HG03520 (cell line): Measurements from ENCODE around the gene SPRYD3.

Experiments used
- ATAC-seq: cut with Tn5 transposase; IDR thresholded peaks from one replicate; pipeline ENCODE4 v1.9.1; 2021; ENCODE audit warnings: mild to moderate bottlenecking, moderate library complexity; ENCODE audit not compliant: unreplicated experiment

The SPRYD3 gene

DNA sequence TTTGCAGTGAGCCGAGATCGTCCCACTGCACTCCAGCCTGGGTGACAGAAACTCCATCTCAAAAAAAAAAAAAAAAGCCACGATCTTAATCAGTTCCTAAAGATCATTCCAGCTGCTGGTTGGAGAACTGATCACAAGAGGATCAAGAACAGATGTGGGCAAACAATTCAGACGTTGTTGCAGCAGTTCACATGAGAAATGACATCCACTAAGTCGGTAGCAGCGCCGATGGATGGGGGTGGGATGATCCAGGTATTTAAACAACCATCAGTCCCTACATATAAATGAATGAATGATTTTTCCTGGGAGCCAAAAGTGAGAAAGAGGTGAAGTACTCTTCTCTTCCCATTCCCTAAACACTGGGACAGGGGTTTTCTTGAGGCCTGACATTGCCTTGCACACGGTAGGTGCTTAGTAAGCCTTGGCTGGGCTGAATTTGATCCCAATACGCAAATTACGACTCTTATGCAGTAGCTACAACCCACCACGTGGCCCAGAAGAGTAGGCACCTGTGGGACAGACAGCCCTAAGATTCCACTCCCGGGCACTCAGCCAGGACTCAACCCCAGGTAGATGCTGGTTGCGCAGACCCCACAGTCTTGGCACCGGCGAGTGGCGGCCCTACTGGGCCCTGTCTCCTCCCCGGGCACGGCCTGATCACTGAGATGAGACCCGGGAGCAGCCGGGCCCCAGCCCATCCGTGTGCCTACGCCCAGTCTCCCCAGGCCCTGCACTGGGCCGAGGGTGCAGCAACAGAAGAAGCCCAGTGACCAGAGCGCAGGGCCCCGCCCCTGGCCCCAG, 565 bp downstream of the SPRYD3 start:
- no peak for ATAC-seq

DNA sequence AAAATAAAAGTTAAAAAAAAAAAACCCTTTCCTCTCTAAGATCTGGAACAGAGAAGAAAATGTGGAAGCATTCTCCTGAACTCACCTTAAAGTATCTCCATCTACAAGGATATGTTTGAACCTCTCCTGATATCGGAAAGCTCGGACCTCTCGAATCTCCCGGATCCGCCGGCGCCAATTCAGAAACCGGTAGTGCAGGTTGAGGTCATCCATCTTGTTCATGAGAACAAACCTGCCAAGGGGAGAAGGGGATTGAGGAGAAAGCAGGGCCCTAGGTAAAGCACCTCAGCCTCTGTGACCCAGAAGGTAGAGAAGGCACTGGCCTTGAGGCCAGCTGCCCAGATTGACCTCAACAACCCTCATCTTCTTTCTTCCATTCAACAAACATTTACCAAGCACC, 2.2 kb downstream of the SPRYD3 start:
- ATAC-seq = no peak

DNA sequence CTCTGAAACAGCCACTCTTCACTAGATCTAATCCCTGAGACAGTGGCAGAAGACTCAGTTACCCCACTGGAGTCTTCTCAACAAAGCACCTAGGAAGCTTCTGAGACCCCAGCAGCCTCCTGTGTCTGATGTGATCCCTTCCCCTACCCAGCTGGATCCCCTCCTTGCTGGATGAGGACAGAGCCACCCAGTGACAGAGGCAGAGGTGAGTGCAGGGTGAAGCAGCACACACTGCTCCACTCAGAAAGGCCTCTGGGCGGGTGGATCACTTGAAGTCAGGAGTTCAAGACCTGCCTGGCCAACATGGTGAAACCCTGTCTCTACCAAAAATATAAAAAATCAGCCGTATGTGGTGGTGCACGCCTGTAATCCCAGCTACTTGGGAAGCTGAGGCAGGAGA, 2.7 kb downstream of the SPRYD3 start:
- no peak for ATAC-seq

DNA sequence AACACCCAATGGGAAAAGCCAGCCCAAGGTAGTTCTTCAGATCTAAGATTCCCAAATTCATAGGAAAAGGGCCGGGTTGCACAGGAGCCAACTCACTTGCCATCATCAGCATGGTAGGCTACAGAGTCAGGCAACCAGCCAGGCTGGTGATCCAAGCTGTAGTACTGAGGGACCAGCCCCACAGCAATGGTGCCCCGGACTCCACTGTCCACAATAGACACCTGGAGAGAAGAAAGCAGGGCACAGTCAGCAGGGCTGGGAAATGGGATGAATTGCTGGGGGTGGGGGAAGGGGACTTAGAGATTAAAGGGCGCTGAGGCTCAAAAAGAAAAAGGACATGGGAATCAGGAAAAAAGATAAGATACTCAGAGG, 4.2 kb downstream of the SPRYD3 start:
- no peak for ATAC-seq

DNA sequence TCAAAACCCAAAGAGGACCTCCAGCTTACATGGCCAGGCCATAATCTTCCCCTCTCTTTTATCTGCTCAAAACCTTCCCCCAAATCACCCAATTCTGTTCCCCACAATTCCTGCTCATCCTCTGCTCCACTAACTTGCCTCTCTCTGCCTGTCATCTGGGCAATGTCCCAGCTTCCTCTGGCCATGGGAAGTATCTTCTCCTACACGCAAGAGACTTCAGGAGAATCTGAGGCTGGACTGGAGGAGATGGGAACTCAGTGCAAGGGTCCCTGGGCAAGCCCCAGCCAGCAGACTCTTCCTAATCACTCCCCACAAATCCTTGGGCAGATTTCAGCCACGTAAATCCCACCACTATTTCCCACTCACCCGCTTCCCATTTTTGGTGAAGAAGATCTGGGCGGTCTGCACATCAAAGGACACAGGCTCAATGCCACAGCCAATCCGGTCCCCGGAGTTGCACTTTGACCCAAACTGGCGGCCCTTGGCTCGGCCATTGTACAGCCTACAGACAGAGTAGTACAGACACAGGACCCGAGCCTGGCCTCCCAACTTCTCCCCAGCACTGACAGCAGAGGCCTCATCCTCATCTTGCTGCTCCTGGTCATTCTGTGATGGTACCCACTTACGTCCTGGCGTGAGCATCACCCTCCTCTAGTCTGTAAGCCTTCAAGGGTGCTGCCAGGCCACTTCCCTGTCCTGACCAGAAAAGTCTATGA, 4.7 kb downstream of the SPRYD3 start:
- no peak for ATAC-seq

DNA sequence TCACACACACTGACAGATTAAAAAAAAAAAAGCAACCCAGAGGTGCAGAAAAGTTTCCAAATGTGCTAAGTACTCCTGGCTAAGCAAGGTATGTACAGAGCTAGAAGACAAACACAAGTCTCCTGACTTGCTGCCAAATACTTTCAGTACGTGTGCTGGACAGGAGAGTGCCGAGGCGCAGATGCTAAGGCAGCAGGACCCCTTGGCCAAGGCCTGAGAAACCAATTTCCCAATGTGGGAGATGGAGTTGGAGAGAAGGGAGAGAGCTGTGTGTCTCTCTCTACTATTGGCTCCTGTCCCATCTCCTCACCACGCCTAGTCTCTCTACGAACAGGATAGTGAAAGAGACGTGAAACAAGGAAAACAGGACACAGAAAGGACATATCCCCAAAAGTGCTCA, 5.3 kb downstream of the SPRYD3 start:
- no peak for ATAC-seq

DNA sequence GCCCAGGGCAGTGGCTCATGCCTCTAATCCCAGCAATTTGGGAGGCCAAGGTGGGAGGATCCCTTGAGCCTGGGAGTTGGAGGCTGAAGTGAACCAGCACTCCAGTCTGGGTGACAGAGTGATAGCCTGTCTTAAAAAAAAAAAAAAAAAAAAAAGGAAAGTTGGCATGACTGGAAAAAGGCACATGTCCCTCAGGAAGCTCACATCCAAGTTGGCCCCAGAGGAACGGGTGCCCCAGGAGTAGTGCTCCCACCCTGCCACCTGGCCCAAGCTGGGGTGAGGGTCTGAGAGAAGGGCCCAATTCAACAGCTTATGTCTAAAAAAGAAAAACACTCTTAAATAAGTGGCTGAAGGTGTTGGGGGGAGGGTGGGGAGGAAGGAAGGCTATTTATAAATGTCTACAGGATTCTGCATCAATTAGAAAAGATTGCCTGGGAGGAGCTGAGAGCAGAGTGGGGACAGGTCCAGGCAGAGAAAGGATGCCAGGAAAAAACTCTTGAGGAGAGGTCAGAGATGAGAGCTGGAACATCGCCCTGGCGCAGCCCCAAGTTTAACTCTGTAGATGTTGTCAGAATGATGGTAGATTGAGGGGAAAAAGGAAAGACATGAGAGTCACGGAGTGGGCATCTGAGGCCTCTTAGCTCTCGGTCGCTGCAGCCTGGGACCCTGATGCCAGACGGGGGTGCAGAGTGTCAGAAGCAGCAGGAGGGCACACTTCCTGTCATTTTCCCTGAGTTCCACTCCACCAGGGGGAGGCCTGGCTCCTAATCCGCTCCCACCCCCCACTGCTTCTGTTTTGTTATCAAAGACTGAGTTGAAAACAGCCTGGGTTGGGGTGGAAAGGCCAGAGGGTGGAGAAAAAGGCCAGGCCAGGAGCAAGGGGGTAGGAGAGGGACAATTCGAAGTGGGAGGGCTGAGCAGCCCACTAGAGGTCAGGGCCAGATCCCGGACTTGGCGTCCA, 7.3 kb downstream of the SPRYD3 start:
- ATAC-seq = no peak

DNA sequence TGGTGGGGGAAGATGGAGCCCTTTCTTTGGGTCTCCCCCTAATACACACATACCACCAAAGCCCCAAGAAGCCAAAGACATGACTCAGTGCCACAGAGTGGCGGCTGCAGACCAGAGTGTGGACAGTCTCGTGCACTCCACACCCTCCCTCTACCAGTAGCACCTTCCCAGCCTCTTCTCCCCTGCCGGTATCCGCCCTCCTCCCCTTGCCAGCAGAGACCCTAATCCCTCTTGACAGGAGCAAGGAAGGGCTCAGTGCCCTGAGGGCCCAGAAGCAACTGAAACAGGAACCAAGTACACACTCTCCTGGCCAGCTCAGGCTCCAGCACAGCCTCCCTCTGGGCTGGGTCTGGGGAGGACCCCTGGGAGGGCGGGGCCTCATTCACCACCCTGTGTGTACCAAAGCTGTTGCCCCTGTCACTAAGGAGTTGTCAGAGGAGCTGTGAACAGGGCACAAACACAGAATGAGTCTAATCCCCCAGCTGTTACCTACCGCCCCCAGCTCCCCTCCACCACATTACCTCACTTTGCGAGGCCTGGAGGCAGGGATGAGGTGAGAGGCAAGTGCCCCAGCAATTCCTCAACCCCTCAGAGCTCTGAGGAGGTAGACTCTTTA, 8.2 kb downstream of the SPRYD3 start:
- no peak for ATAC-seq

DNA sequence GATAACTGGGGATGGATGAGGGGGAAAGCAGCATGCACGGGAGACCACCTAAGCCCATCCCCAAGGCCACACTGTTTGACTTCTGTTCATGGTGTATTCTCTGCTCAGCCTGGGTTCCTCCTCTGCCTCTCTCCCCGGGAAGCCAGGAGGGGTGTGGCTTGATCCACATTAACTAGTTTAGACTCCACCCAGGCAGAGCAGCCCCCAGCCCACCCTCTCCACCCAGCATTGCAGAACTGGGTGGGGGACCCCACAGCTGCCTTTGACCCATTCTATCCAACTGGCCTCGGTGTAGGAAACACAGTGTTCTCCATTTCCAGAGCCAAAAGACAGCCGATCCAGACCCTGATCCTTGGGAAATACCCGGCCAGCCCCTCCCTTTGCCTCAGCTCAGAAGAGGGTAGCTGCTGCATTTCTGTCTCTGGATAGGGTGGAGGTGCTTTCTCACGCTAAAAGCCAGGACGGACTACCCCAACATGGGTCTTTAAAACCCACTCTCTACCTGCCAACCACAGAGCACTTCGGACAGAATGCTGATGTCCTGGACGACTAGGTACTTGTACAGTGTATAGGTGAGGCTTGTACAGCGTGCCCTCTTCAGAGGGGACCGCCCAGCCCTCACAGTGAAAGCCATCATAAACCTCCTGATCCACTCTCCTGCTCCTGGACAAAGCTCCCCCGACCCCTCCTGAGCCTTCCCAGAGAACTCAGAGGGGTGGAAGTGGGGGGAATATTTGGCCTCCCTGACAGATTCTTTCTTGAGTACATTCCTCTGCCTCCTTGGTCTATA, 9.4 kb downstream of the SPRYD3 start:
- no peak for ATAC-seq

DNA sequence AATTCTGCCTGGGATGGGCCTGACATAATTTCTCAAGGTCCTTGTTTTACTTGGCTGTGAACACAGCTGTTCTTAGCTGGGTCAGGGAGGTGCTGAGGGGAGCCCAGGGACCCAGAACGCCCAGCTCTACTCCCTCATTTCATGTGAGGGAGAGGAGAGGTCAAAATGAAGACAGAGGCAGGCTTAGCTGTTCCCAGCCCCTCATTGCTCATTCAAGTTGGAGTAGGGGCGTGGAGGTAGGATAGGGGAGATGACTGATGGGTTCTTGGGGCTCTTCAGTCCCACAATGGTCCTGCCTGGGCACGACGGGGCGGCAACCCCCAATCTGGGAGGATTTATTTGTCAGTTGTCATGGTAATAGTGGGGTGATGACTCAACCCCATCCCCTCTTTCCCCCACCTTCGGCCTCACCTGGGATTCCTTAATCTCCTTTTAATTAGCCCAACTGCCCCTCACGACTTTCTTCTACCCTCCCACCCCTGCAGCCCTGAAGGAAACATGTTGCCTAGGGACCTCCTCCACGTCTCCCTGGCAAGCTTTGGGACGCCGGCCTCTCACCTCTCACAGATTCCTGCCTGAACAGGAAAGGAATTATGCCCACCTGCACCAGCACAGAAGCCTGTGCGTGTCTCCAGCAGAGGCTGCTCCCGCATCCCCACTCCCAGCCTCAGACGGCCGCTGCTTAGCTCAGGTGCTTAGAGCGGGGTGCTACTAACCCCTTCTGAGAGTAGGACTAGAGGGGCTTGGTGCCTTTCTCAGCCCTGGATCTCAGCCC, 10.2 kb downstream of the SPRYD3 start:
- ATAC-seq = no peak

DNA sequence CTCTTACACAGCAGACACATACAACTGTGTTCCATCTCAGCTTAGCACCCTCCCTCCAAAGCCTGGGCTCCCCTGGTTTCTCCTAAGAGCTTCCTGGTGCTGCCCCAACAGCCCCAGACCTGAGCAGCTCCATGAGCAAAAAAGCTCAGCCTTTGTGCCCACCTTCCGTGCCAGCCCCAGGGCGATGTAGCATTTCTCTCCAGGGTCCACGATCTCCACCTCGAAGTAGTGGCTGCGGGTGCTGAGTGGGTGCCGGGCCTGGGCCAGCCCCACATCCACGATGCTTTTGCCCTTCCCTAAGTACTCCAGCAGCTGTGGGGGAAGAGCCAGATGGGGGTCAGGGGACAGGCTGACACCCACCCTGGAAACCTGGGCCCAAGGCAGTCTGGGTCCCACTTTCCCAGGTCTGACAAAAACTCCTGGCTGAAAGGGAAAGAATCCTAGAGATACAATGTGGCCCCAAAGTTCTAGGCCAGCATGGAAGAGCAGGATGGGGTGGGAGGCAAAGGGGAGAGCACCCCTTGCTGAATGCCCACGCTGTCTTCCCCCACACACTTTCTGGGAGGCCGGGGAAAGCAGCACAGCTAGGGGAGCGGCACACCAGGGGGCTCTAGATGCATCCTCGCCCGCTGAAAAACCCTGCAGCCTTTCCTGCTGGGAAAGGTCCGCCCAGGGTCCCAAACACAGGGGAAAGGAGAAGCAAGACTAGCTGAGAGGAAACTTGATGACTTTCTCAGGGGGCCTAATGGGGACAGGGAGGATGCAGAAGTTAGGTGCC, 11.0 kb downstream of the SPRYD3 start:
- no peak for ATAC-seq

DNA sequence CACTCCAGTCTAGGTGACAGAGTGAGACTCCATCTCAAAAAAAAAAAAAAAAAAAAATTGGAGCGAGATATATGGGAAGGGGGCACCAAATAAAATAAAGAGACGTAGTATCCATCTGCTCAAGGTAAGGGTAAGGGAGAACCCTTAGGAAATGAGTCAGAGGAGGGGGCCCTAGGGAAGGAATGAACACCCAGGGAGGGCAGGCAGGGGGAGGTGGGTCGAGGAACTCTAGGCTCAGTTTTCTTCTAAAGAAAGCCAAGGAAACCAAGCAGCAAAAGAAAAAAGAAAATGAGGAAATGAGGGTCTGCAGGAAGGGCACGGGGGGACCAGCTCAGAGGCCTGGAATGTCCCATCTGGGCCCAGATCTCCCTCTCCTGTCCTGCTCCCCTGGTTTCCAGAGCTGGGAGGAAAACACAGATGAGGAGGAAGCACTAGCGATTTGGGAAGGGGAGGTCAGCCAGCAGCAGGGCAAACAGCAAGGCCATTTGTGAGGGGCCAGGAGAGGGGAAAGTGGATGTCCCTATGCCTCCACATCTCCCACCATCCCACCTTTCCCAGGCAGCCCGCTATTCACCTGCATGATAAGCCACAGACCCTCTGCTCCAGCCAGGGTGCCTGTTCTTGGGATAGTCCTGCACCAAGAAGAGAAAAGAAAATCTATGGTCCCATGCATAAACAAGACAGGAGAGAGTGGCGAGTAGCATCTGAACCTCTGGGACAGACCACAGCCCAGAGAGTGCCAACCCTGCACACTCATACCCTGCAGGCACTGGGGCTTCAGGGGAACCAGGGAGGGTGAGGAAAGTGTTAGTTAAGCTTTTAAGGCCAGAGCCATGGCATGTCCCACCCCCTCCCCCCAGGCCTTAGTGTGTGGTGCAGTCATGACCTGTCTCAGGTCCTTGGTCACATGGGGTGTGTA, 11.9 kb downstream of the SPRYD3 start:
- ATAC-seq = no peak

DNA sequence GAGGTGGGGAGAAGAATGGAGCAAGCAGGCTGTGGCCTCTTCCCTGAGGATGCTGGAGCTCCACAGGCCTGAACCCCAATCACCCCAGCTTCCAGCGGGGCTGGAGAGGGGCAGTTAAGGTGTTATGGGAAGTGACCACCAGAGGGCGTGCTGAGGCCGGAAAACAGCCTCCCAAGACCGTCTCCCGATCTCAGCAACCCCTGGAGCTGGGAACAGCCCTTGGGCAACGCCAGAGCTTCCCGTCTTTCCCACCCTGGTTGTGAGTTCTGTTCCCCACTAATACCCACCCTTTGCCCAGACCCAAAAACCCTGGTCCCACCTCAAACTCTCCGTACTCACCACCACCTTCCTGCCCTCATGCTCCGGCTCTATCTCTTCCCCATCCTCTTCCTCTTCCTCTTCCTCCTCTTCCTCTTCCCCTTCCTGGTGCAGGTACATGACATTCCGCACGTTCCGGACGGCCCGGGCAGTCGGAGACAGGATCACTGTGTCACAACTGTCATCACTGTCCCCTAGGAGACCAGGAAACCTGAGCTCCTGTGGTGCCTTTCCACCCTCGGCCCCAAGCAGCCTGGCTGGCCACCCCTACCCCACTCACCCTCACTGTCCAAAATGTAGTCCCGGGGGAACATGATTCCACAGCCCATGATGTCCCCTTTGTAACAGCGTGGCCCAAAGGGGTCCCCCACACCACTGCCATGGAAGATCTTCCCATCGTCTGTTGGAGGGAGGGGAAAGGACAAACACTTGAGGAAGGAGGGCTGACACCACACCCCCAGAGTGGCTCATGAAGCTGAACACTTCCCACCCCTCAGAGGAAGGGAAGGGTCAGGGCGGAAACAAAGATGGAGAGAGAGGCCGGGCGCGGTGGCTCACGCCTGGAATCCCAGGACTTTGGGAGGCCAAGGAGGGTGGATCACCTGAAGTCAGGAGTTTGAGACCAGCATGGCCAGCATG, 12.9 kb downstream of the SPRYD3 start:
- no peak for ATAC-seq

DNA sequence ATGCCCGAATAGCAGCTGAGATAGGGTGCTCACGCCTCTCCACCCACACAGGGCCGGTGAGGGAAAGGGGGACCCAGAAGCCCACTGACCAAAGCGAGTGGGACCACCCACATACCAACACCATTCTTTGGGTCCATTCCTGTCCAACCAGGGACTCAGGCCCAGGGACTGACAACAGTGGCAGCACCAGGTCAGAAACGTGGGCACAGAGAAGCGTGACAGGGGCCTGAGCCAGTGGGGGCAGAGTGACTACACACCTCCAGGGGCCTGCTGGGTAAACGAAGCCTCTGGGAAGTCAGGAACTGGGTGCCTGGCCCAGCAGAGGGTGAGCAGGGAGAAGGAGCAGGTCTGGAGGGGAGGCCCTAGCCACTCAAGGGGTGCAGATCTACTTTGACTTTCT, 13.7 kb downstream of the SPRYD3 start:
- no peak for ATAC-seq

DNA sequence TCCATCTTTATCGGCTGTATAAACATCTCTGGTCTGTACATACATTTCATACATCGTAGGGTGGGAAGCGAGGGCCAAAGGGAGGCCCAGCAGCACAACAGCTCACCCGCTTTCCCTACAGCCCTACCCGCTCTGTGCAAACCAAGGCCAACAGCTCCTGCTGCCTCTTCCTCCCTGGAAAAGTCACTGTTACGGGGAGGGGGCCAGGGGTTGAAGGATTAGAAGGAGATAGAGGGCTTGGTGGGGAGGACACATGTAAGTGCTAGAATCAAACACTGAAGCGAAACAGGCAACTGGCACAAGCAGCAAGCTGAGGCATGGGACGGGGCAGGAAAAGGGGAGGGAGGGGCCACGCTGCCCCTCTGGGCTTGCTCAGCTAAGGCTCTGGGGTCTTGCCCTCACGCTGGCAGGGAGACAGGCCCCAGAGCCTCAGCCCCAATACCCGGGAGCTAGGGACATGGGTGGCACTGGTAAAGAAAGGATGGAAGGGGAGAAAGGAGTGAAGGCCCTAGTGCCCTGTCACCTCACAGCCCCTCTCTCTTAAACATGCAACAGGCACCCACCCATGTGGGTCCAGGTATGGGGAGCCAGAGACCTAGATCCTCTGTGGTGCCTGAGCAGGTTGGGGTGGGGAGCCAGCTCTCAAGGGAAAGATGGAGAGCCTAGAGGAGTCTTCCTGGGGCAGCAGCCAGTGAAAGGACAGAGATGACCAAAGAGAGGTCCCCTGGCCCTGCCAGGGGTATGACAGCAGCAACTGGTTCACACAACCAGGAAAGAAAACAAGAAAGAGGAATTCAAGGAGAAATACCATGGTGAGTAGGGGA, 14.4 kb downstream of the SPRYD3 start:
- no peak for ATAC-seq
